ENCODE data around the gene DSG2.
"Not testable (repeated sequence)": the region's sequence is repeated elsewhere in the genome, so short reads cannot be mapped to it uniquely, and the experiment has no call there.

Gene DSG2

DNA sequence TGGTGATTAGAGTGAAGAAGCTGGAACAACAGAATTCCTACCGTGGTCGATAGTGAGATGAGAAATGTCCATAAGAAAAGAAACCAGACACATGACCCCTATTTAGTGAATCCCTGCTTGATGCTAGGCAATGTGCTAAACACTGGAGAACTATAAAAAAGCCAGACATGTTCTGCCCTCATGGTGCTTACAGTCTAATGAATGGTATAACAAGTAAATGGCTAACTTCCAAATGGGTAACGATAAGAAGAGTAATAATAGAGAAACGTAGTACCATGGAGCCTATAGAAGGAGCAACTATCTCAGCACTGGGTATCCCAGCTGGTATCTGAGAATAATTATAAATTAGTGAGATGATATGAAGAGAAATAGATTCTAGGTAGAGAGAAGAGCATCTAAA lies 5.0 kb downstream of the DSG2 start:
- no peak for DNase-seq

GRCh38 chr18:31504455-31505147 lies 6.6 kb downstream of the DSG2 start:
- no peak for DNase-seq

DNA sequence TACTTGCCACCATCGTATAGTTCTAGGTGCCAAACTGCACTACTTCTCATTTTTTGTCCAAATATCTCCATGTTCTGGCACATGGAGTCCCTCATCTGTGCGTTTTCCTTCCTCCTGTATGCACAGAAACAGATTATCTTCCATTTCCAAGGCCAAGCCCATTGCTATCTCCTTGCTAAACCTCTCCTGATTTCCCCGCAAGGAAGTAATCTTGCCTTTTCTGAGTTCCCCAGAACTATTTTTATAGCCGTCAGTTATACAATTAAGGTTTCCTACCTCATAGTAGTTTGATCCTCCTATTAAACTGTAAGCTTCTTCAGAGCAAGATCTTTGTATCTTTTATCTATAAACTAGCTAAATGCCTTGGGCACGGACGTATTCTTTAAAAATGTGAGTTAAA lies 7.2 kb downstream of the DSG2 start:
- DNase-seq = no peak

- peak; percentile 54 for DNase-seq
Measured at GRCh38 chr18:31506024-31506742, 8.2 kb downstream of the DSG2 start.

GRCh38 chr18:31507124-31507523 lies 9.1 kb downstream of the DSG2 start:
- DNase-seq = not testable (repeated sequence)

DNA sequence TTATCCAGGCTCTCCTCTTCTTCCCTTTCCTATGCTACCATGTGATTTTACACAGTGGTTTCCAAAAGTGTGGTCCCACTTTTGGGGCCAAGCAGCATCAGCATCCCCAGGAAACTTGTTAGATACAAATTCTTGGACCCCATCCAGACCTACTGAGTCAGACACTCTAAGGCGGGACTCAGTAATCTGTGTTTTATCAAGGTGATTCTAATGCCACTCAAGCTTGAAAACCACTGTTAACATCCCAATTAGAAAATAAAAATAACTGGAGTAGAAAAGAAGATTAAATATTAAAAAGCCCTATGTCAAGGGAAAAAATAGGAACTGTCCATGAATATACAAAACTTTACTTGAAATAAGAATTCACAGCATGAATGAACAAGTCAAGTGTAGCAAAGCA lies 10.8 kb downstream of the DSG2 start:
- DNase-seq = no peak

DNA sequence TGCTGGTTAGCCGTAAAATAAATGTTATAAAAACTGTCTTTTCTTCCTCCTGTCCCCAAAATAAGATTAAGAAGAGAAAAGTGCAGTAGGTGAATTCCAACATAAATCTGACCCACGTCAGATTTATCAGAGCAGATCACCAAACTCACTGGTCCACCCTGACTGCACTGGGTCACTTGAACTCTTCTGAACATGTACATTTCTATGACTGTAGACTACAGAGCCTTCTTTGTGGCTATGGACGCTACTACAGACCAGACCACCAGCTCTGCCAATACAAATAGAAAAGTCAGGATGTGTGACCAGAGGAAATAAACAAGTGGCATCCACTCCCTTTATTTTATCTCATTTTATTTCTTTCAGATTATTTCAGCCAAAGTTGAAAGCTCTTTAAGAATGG lies 11.6 kb downstream of the DSG2 start:
- DNase-seq = no peak

DNA sequence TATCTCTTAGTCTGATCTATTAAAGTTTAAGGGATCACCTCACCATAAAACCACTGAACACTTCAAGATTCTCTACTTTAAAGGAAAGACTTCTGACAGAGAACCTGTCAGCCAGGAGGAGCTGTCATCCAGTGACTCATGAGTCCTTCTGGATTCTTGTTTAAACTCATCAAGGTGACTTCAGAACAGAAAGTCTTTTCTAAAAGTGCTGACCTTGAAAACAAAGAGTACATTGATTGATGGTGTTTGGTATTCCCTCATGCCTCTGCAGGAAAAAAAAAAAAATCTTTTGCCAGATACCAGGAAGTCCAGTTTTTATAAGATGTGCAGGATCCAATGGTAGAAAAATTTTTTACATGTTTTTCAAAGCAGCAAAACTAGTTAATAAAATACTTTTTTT lies 12.3 kb downstream of the DSG2 start:
- DNase-seq = peak; percentile 13

DNA sequence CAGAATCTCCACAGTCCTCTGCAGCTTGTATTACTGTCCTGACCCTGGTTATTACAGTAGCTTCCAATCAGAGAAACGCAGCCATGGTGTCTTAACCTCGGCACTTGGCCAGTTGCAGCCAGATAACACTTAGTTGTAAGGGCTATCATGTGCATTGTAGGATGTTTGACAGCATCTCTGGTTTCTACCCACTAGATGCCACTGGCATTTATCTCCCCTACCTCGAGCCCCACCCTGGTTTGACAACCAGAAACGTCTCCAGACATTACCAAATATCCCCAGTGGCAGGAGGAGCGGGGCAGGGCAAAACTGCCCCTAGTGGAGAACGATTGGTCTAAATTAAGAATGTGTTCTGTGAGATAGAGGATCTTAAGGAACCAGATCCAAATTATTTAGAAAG lies 13.1 kb downstream of the DSG2 start:
- DNase-seq = no peak

DNA sequence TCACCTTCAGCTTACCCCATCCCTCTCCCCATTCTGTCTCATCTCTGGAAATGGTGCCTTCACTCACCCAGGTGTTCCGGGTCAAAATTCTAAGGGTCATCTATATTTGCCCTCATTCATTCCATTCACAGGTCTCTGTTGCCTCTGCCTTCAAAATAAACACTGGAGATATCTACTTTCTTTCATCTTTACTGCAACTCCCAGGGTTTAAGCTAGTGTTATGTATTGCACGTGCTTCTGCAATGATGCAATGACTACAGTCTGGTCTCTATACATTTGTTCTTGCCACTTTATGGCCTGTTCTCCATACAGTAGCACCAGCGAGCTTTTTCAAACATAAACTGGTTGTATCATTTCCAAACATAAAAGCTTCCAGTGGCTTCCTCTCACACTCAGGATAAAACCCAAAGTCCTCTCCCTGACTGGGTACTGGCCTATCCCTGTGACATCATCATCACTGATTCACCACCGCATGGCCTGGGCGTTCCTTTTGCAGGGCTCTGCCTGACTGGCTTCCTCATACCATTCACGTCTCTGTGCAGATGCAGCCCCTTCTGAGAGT lies 14.3 kb downstream of the DSG2 start:
- DNase-seq = no peak

DNA sequence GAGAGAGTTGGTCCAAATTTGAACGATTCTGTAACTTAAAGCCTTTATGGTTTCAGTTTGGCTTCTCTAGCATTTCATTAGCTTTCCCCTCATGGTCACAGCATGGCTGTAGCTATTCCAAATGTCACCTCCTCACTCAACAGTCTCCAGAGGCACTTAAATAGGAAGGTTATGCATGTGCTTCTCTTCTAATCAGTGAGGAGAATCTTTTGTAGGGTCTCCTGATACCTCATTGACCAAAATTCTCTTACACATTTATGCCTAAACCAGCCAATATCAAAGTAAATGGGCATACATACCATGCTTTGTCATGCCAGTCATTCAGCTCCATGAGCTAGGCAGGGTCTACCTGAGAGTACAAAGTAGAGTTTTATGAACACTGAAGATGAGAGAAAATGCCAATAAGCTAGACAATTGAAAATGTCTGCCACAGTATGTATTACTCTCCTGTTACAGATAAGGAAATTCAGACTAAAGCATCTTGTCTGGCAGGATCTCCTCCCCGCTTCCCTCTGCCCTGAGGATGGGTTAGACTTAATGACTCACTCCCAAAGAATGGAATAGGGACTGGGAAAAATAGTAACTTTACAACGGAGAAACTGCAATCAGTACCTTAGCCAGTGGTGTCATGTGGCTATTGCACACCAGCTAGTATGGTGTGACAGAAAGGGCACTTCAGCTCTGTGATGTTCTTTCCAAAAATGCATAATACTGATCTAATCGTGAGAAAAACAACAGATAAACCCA lies 15.4 kb downstream of the DSG2 start:
- DNase-seq = no peak

DNA sequence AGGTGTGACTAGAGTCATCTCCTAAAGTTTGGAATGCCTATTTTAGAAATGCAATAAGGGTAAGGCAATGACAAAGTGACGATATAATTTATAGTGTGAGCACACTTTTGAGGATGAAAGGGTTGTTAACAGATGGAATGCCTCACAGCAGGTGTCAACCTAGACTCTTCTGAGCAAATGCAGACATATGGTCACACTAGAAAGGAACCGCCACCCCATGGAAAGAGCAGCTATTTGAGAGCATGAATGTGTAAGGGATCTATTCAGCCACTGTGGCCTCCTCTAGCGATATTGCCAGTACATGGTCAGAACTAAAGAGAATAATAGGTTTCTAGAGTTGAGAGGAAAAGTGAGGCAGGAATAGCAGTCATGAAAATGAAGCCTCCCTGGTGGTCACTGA lies 18.5 kb downstream of the DSG2 start:
- DNase-seq = no peak

DNA sequence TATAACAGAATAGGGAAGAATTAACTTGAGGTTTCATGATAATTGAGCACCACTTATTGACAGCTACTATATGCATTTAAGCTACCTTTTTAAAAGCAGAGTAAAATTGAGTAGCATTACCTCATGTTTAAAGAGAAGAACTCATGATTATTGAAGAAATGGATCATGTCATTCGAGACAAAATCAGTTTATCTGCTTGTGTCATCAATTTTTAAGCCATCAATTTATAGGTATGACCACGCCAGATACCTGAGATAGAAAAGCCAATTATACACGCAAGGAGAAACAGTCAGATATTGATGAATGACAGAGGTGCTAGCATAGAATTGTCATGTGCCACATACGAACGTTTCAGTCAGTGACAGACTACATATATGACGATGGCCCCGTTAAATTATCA lies 28.4 kb downstream of the DSG2 start:
- no peak for DNase-seq

GRCh38 chr18:31533236-31533635 lies 35.3 kb downstream of the DSG2 start:
- DNase-seq = no peak

- DNase-seq = no peak
Measured at GRCh38 chr18:31538837-31539236, 40.9 kb downstream of the DSG2 start.

DNA sequence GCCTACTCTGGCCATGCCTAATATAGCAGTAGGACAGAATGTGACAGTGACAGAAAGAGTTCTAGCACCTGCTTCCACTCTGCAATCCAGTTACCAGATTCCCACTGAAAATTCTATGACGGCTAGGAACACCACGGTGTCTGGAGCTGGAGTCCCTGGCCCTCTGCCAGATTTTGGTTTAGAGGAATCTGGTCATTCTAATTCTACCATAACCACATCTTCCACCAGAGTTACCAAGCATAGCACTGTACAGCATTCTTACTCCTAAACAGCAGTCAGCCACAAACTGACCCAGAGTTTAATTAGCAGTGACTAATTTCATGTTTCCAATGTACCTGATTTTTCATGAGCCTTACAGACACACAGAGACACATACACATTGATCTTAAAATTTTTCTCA lies 48.5 kb downstream of the DSG2 start:
- DNase-seq = no peak

DNA sequence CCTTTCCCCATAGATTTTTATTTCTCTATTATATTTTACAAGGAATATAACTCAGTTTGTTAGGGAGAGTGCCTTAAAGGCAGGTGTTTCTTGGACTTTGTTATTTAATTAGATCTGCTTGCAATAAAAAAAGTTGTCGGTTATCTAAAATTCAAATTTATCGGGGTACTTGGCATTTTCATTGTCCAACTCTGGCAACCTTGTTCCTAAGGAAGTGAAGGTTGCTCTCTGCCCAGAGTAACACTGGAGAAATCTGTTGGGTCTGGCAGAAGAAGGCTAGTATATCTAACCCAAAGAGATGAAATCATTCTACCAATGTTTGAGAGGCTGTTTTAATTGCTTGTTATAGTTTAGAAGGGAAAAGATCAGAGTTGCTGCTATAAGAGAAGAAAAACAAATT lies 50.9 kb downstream of the DSG2 start:
- DNase-seq = no peak

- DNase-seq = no peak
Measured at GRCh38 chr18:31549416-31549815, 51.4 kb downstream of the DSG2 start.

DNA sequence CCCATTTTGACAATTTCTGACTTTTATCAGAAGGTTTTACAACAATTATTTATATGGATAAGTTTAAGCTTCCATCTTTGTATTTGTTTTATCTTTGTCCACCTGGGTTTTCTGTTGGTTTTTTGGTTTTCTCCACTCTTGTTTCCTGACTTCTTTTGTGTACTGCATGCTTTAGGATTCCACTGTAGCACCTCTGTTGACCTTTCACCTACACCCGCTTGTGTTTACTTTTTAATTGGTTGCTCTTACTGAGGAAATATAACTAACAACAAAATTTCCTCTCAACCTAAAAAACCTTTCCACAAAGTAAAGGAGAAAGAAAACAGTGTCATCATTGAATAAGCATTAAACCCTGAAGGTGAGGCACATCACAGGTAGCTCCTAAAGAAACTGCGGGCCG lies 53.9 kb downstream of the DSG2 start:
- no peak for DNase-seq

DNA sequence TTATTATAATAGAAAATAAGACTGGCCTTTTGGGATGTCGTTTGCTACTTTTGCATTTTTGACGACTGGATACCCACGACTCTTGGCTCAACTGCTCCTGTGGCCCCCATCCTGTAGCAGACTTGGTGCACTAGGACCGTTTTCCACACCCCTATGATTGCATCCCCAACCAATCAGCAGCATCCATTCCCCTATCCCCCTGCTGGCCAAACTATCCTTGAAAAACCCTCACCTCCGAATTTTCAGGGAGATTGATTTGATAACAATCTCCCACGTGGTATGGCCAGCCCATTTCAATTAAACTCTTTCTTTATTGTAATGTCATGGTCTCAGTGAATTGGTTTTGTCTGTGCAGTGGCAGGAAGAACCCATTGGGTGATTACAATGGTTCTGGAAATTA lies 55.8 kb downstream of the DSG2 start:
- DNase-seq = no peak

DNA sequence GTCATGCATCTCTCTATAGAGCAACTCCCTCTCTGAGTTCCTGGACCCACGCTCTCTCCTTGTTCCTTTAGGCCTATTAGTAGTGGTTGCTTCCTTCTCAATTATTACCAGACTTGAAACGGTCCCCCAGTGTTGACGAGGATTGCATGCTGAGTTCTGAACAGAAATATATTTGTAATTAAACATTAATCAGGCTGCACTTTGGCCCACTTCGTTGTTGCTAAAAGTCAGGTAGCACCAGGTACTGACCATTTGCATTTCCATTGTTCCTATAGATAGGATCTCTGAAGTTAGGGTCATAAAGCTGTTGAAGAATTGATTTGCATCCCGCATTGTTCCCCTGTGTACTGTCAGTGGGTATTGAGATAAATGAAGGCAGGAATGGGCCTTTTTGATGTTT lies 56.8 kb downstream of the DSG2 start:
- DNase-seq = no peak

DNA sequence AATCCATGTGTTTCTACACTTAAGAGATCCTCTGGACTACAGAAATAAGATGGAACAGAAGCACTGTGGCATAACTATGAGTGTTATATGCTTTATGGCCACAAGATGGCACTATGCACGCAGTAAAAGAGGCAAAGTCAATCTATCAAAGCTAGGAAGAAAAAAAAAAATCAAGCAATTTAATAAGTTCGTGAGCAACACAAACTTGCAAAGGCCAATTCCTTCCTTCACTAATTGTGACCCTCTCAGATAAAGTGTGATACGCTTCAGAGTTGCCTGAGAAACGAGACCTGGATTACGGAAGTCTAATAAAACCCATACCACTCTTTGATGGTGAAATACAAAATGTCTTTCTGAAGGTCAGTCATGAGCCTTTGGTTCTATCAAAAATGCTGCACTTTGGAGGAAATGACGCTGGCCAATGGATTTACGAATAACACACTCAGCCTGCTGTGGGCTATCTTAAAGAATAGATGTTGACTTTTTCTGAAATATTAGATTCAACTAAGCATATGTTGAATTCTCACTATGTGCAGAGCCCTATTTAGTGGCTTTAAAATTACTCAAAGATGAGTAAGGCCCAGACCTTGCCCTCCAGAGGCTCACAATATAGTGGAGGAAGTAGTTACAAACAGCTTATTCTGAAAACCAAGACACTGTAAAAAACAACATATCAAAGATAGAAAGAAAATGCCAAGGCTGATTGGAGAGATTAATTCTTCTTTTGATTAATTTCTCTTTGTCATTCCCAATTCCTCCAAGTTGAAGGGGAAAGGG lies 58.2 kb downstream of the DSG2 start:
- DNase-seq = peak; percentile 71

DNA sequence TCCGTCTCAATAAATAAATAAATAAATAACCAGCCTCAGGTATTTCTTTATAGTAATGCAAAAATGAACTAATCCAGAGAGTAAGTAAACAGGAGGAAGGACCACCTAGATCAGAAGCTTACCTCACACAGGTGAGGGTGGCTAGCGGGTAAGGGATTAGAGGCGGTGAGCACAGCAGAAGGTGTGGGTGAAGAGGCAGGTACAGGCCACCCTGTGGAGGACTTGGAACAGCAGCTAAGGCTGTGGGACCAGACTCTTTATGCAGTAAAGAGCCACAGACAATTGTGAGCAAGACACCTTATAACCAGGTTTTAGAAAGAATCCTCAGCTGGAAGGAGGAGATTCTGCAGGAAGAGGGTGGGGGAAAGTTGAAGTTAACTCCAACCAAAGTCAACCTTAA lies 59.5 kb downstream of the DSG2 start:
- DNase-seq = peak; percentile 15
